HuH-7.5 (cell line): ENCODE measurements around the gene ZNF32.
"Not testable (repeated sequence)": the region's sequence is repeated elsewhere in the genome, so short reads cannot be mapped to it uniquely, and the experiment has no call there.

Experiments
- DNase-seq: peaks from one replicate; pipeline ENCODE4 v3.0.0; 2011; ENCODE audit warnings: low spot score

The ZNF32 gene

GRCh38 chr10:43628956-43629355, 19.7 kb downstream of the ZNF32 start:
- DNase-seq: no peak

DNA sequence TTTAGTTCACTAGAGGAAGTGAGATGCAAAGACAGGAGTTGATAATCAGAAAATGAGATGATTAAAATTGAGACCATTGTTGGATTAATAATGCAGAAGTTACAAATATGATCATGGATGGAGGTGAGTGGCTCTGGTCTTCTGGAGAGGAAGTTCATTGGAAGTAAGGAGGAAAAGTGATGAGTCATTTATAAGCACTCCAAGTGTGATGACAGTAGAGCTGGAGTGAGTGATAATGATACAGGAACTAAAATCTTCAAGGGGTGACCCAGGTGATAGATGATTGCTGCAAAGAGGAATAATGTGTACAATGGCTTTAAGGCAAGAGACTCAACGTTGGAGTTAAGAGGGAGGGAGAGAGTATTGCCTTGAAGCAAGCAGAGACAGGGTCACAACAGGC, 20.7 kb downstream of the ZNF32 start:
- no peak for DNase-seq

DNA sequence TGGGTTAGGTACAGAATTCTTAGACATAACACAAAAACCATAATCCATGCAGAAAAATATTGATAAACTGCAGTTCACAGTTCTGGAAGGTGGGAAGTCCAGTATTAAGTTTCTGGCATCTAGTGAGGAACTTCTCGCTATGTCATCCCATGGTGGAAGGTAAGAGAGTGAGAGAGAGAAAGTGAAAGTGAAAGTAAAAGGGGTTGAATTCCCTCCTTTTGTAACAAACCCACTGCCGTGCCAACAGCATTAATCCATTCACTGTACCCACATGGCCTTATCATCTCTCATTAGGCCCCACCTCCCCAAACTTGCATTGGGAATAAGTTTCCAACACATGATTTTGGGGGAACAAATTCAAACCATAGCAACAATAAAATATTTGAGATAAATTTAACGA, 25.3 kb downstream of the ZNF32 start:
- no peak for DNase-seq

DNA sequence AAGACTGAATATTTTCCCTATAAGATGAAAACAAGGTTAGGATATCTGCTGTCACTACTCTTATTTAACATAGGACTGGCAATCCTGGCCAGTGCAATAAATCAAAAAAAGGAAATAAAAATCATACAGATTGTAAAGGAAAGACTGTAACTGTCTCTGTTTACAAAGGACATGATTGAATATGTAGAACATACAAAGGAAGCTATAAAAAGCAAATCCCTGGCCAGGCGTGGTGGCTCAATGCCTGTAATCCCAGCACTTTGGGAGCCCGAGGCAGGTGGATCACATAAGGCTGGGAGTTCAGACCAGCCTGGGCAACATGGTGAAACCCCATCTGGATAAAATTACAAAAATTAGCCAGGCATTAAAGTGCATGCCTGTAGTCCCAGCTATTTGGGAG, 26.6 kb downstream of the ZNF32 start:
- no peak for DNase-seq

GRCh38 chr10:43619368-43619767, 29.3 kb downstream of the ZNF32 start:
- DNase-seq: no peak

DNA sequence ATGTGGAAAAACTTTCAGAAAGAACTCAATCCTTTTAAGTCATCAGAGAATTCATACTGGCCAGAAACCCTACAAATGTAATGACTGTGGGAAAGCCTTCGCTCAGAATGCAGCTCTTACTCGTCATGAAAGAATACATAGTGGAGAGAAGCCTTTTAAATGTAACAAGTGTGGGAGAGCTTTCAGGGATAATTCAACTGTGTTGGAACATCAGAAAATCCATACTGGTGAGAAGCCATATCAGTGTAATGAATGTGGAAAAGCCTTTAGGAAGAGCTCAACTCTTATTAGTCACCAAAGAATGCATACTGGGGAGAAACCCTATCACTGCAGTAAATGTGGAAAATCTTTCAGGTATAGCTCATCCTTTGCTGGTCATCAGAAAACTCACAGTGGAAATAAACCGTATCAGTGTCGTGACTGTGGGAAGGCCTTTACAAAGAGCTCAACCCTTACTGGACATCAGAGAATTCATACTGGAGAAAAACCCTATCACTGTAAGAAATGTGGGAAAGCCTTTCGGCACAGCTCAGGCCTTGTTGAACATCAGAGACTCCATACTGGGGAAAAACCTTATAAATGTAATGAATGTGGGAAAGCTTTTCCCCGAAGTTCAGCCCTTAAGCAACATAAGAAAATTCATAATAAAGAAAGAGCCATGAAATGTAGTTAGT, 31.8 kb downstream of the ZNF32 start:
- no peak for DNase-seq

- no peak for DNase-seq
Observed at GRCh38 chr10:43610636-43611035, 38.0 kb downstream of the ZNF32 start.

GRCh38 chr10:43607199-43607573, 41.5 kb downstream of the ZNF32 start:
- DNase-seq: no peak

DNA sequence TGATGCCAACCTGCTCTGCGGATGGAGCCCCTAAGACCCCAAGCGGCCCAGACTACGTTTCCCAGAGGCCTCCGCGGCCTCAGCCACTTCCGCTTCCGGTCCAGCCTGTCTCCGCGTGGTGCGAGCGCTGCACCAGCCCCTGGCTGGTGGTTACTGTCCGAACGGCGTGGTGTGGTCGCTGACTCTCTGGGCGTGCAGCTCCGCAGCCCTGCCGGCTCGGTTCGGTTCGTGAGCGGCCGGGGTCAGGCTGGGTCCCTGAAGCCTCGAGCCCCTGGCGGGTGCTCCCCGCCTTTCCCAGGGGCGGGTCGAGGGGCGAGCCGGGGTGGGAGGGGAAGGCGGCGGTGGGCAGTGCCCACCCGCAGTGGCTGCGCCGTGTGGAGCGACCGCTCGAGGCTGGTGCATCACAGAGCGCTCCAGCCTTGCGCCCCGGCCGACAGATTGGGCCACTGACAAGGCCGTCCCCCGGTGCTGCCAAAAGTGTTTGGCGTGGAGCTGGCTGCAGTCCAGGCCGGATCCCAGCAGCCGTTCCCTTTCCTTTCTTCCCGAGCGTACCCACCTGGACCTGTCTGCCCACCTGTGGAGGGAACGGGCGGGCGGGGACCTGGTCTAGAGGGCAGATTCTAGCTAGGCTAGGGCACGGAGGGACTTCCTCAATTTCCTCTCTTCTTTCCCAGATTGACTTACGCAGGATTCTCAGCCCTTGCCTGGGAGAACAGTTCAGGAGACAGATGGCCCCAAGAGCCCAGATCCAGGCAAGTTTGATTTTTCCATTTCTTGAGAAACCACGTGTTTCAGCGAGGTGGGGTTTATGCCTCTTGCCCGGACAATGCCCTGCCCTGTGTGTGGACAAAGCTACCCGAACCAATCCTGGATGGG, 42.1 kb downstream of the ZNF32 start, which contains the start of gene ZNF485:
Gene ZNF485 (plus strand): TSS at position 116 of the 876 bp plus-strand sequence. CDS start 613 bp downstream, at position 729.
- DNase-seq: peak; percentile 43

DNA sequence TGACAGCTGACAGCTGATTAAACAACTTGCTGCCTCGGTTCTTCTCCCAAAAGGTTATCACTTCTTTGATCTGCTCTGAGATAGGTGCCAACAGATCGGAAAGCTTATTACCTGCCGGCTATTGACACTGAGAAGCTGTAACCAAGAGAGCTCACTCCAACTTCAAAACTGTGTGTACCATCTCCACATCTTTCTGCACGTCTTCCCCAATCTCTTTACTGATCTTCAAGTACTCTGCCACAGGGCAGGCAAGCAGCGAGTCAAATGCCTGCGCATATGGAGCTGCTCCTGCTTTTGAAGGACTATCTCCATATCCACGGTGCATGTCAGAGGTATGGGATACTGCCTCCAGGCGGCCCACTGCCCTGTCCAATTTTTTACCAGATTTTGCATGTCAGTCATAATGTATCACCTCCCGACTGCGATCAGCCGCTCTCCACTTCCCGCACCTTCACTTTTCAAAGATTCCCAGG, 42.8 kb downstream of the ZNF32 start:
- no peak for DNase-seq

GRCh38 chr10:43601576-43601975, 47.1 kb downstream of the ZNF32 start:
- not testable (repeated sequence) for DNase-seq

DNA sequence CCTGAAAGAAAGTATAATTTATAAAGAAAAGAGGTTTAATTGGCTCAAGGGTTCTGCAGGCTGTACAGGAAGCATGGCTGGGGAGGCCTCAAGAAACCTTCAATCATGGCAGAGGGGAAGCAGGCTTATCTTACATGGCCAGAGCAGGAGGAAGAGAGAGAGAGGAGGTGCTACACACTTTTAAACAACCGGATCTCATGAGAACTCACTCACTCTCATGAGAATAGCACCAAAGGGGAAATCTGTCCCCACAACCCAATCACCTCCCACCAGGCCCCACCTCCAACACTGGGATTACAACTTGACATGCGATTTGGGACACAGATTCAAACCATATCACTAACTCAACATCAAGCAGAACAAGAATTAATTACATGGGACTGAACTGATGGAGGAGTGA, 49.3 kb downstream of the ZNF32 start:
- no peak for DNase-seq

DNA sequence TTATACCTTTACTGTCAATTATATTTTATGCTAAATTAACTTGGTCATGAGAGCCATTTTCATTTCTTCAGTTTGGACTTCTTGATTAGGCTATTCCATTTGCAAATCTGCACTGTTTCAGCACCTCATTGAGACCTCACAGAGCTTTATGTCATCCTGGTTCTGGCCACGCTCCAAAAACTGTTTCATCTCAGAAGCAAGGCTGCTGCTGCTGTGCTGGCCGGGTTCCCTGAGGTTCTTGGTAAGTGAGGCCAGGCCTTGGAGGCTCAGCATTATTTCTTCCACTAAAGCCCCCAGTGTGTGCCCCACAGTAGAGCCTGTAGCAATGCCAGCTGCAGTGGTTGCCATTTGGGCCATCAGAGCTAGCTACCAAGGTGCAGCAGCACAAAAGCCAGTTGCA, 50.2 kb downstream of the ZNF32 start:
- DNase-seq: no peak

- DNase-seq: no peak
Observed at GRCh38 chr10:43596546-43596945, 52.1 kb downstream of the ZNF32 start.

DNA sequence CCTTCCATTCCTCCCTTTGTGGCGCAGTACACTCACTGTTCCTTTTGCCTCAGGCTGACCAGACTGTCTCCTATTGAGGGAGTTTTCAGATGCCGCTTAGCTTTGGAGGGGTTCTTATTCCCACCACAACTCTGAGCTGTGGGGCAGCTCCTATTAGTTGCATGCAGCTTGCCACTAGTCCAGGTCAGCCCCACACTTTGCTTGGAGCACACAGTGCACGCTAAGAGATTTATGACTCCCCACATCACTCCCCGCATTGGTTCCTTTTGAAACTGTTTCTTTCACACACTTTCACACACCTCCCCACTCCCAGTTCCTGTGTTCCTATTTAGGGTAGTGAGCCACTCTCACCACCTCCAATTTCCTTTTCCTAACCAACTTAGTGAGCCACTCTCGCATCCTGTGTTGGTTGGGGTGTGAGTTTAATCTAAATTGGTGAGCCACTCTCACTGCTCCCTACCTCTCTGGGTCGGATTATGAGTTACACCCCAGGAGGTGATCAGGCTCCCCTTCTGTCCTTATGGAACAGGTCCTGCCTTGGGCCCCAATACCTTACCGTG, 52.9 kb downstream of the ZNF32 start:
- no peak for DNase-seq

DNA sequence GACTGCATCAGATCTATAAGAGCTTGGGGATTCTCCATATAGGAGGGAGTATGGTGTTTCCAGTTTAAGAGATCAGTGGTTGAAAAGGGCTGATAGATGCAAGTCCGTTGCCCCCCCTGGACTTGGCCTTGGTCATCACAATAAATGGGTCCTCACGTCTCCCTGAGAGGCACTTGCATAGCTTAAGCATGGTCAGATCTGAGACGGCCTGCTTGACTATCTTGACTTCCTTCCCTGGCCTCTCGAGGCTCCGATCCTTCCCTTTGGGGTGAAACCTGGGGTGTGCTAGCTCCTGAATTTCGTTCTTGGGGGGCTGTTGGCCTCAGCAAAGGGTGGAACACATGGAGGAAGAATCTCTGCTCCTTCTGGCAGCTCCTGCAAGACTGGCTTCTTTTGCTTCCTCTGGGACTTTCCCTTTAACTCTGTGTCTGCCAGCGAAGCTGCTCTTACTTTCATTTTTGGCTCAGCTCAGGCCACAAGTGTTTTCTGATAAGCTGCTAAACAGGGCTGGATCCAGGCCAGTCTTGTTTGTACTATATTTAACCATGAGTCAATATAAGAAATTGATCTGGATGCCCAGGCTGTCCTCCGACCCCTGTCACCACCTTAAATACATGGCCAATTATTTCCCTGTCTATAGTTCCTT, 53.6 kb downstream of the ZNF32 start:
- DNase-seq: no peak
